Nephron (organoid): Measurements from ENCODE around the gene ITGA5.
A peak's percentile ranks its signal among the peaks of the same experiment; 100 is the strongest.

Source experiments
- H3K27ac Mint-ChIP-seq, 3 experiments: 2 replicates each; pipeline ENCODE4 v1.8.0; 2020; ENCODE audit warnings: mixed read lengths in 3 of 3, mild to moderate bottlenecking in 2 of 3, moderate library complexity in 1 of 3
- H3K27me3 Mint-ChIP-seq: 2 replicates; pipeline ENCODE4 v1.8.0; 2021; ENCODE audit warnings: low read depth, mild to moderate bottlenecking, moderate library complexity, mixed read lengths
- H3K36me3 Mint-ChIP-seq: 2 replicates; pipeline ENCODE4 v1.8.0; 2020; ENCODE audit warnings: low read depth, mixed read lengths
- H3K4me1 Mint-ChIP-seq: 2 replicates; pipeline ENCODE4 v1.8.0; 2020; ENCODE audit warnings: mixed read lengths
- H3K4me3 Mint-ChIP-seq, 3 experiments: 2 replicates each; pipeline ENCODE4 v1.8.0; 2020; ENCODE audit warnings: mild to moderate bottlenecking in 3 of 3, mixed read lengths in 3 of 3, moderate library complexity in 2 of 3
- H3K9me3 Mint-ChIP-seq: 2 replicates; pipeline ENCODE4 v1.8.0; 2020; ENCODE audit warnings: mixed read lengths
- CTCF ChIP-seq, 3 experiments: fragments of 200-600 bp; sonication (generic); IDR thresholded peaks; one replicate each; pipeline ENCODE4 v1.5.0; 2021; ENCODE audit warnings: antibody characterized with exemption in 3 of 3; ENCODE audit not compliant: unreplicated experiment in 3 of 3

ITGA5 gene

GRCh38 chr12:54424224-54424623 lies 5.2 kb upstream of the ITGA5 start:
- Mint-ChIP-seq H3K27me3 (peaks cover 32% of the 10 kb centered on the region), H3K4me3 (no peak overlapping the region), H3K9me3 (no peaks in the 10 kb centered on the region), H3K27ac (peak overlapping the region in 1 of 3 experiments; percentile 19), H3K36me3 (no peaks in the 10 kb centered on the region), H3K4me1 (peaks cover 59% of the 10 kb centered on the region)
- no peak for TF ChIP-seq CTCF (IDR thresholded peaks at IDR 0.05; ENCODE audit: unreplicated experiment in 3 of 3)

GRCh38 chr12:54423816-54424150 lies 4.7 kb upstream of the ITGA5 start:
- Mint-ChIP-seq H3K27ac (no peak overlapping the region), H3K27me3 (peaks cover 32% of the 10 kb centered on the region), H3K9me3 (no peaks in the 10 kb centered on the region), H3K36me3 (no peaks in the 10 kb centered on the region), H3K4me3 (no peak overlapping the region), H3K4me1 (peaks cover 54% of the 10 kb centered on the region)
- no peak for TF ChIP-seq CTCF (IDR thresholded peaks at IDR 0.05; ENCODE audit: unreplicated experiment in 3 of 3)

- no peak for TF ChIP-seq CTCF (IDR thresholded peaks at IDR 0.05; ENCODE audit: unreplicated experiment in 3 of 3)
- Mint-ChIP-seq H3K27me3 (peaks cover 26% of the 10 kb centered on the region), H3K27ac (peak overlapping the region in 1 of 3 experiments; percentile 6), H3K4me3 (peak overlapping the region in 2 of 3 experiments; percentile 40 to 42), H3K9me3 (no peaks in the 10 kb centered on the region), H3K4me1 (peaks cover 48% of the 10 kb centered on the region), H3K36me3 (no peaks in the 10 kb centered on the region)
Measured at GRCh38 chr12:54421879-54422250, 2.8 kb upstream of the ITGA5 start.

- Mint-ChIP-seq H3K27ac (peak overlapping the region in 2 of 3 experiments; percentile 6 to 60), H3K27me3 (peaks cover 26% of the 10 kb centered on the region), H3K9me3 (no peaks in the 10 kb centered on the region), H3K4me1 (peaks cover 52% of the 10 kb centered on the region), H3K4me3 (peak overlapping the region in 2 of 3 experiments; percentile 88 to 92), H3K36me3 (no peaks in the 10 kb centered on the region)
- TF ChIP-seq CTCF (IDR thresholded peaks at IDR 0.05; ENCODE audit: unreplicated experiment in 3 of 3), result no peak
Measured at GRCh38 chr12:54421175-54421878, 2.3 kb upstream of the ITGA5 start.

- H3K36me3 Mint-ChIP-seq, result no peaks in the 10 kb centered on the region
- TF ChIP-seq CTCF (IDR thresholded peaks at IDR 0.05; ENCODE audit: unreplicated experiment in 3 of 3), result no peak
- peaks cover 50% of the 10 kb centered on the region for H3K4me1 Mint-ChIP-seq
- peaks cover 26% of the 10 kb centered on the region for H3K27me3 Mint-ChIP-seq
- H3K27ac Mint-ChIP-seq, result peak overlapping the region; percentile 57 to 78 (median 60)
- H3K9me3 Mint-ChIP-seq, result no peaks in the 10 kb centered on the region
- peak overlapping the region; percentile 68 to 92 (median 88) for H3K4me3 Mint-ChIP-seq
Measured at GRCh38 chr12:54420766-54421144, 1.7 kb upstream of the ITGA5 start.

- no peak for TF ChIP-seq CTCF (IDR thresholded peaks at IDR 0.05; ENCODE audit: unreplicated experiment in 3 of 3)
- no peaks in the 10 kb centered on the region for H3K9me3 Mint-ChIP-seq
- peak overlapping the region; percentile 40 to 86 (median 79) for H3K27ac Mint-ChIP-seq
- H3K4me1 Mint-ChIP-seq, result peaks cover 49% of the 10 kb centered on the region
- H3K36me3 Mint-ChIP-seq, result no peaks in the 10 kb centered on the region
- H3K27me3 Mint-ChIP-seq, result peaks cover 22% of the 10 kb centered on the region
- peak overlapping the region; percentile 88 to 96 (median 92) for H3K4me3 Mint-ChIP-seq
Measured at GRCh38 chr12:54418441-54419087, 502 bp downstream of the ITGA5 start.
